ENCODE data around the gene ST3GAL6. TPM values are rescaled to one million over a fixed set of nuclear protein-coding genes. Genes with fewer than 3 reads are reported as not detected.

Gene ST3GAL6
- polyA plus RNA-seq, 3 donors, result 74.7 to 85.2 (median 77.0) TPM

GRCh38 chr3:98737301-98737700 is 25.8 kb upstream of the ST3GAL6 start:
- no peak for DNase-seq (ENCODE audit: low read depth in 3 of 3, low spot score in 2 of 3)

DNA sequence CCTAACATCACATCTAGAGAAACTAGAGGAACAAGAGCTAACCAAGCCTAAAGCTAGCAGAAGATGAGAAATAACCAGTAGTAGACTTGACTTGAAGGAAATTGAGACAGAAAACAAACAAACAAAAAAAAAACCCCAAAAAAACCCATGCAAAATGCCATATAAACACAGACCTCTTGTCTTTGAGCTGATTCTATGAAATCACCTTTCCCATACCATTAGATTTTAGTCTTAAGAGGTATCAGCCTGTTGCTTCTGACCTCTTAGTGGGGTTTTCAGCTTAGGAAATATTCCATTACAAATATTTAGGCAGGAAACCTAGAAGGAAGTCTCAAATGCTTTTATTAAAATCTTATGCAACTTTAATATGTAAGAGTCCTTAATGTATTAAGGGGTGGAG is 23.9 kb upstream of the ST3GAL6 start:
- no peak for DNase-seq (ENCODE audit: low read depth in 3 of 3, low spot score in 2 of 3)

- DNase-seq (ENCODE audit: low read depth in 3 of 3, low spot score in 2 of 3), result no peak
Measured at GRCh38 chr3:98740324-98740723, 22.8 kb upstream of the ST3GAL6 start.

GRCh38 chr3:98741121-98741716 is 21.9 kb upstream of the ST3GAL6 start:
- no peak for DNase-seq (ENCODE audit: low read depth in 3 of 3, low spot score in 2 of 3)

- DNase-seq (ENCODE audit: low read depth in 3 of 3, low spot score in 2 of 3), result no peak
Measured at GRCh38 chr3:98743071-98743470, 20.1 kb upstream of the ST3GAL6 start.

- no peak for DNase-seq (ENCODE audit: low read depth in 3 of 3, low spot score in 2 of 3)
Measured at GRCh38 chr3:98744283-98744682, 18.9 kb upstream of the ST3GAL6 start.

DNA sequence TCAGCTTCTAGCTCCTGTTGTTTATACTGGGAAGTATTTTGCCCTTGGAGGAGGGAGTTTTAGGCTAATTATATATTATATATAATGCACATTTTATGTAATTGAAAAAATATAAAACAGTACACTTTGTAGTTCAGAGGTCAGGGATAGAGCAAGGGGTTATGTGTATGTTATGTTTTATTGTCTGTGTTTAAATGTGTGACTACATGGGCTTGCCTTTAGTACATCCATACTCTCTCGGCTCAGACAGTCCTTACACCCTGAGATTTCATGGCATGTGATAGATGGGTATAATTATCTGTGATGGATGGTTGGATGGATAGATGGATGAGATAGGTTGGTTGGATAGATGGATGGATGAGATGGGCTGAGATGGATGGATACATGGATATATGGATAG is 17.4 kb upstream of the ST3GAL6 start:
- no peak for DNase-seq (ENCODE audit: low read depth in 3 of 3, low spot score in 2 of 3)

- DNase-seq (ENCODE audit: low read depth in 3 of 3, low spot score in 2 of 3), result no peak
Measured at GRCh38 chr3:98746122-98746521, 17.0 kb upstream of the ST3GAL6 start.

DNA sequence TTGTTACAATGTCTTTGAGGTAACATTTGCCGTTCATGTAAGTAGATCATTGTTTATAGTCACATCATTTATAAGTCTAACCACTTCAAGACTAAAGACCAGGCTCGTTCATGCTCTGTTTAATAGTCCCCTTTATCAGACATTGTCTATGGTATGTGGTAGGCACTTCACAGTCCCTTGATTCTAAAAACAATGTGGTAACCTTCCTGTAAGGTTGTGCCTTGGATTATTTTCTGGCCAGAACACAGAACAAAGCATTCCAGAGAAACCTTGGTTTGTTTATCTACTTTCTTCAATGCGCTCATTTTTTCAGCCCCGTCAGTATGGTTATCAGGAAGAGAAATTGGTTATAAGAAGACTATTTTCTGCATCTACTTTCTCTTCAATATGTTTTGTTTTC is 16.3 kb upstream of the ST3GAL6 start:
- no peak for DNase-seq (ENCODE audit: low read depth in 3 of 3, low spot score in 2 of 3)

DNA sequence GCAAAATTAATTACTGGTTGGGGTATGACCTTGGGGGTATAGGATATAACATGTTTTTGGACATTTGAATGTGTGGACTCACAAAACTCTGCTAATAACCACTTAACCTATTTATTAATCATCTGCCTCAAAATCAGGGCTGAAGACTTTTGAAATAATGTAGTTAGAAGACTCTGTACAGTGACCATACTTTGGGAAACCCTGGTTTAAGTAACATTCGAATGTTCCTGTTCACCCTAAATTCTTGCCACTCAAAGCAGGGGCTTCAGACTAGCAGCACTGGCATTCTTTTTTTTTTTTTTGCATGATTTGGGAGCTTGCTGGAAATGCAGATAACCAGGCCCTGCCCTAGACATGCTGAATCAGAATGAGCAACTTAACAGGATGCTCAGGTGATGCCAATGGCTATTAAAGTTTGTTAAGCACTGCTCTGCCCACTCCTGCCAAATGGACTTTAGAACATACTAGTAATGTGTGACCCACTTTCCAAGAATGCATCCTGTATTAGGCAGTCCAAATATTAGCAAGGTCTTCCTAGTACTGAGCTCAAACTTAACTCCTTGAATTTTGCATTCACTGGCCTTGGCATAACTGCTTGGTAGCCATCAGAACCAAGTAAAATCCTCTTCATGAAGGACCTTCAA is 12.7 kb upstream of the ST3GAL6 start:
- DNase-seq (ENCODE audit: low read depth in 3 of 3, low spot score in 2 of 3), result no peak

- DNase-seq (ENCODE audit: low read depth in 3 of 3, low spot score in 2 of 3), result no peak
Measured at GRCh38 chr3:98754483-98754882, 8.7 kb upstream of the ST3GAL6 start.

- no peak for DNase-seq (ENCODE audit: low read depth in 3 of 3, low spot score in 2 of 3)
Measured at GRCh38 chr3:98755601-98756000, 7.5 kb upstream of the ST3GAL6 start.

GRCh38 chr3:98759629-98760028 is 3.5 kb upstream of the ST3GAL6 start:
- DNase-seq (ENCODE audit: low read depth in 3 of 3, low spot score in 2 of 3), result no peak

GRCh38 chr3:98761643-98762229 is 1.4 kb upstream of the ST3GAL6 start:
- no peak for DNase-seq (ENCODE audit: low read depth in 3 of 3, low spot score in 2 of 3)

- no peak for DNase-seq (ENCODE audit: low read depth in 3 of 3, low spot score in 2 of 3)
Measured at GRCh38 chr3:98763819-98764418, 779 bp downstream of the ST3GAL6 start.

DNA sequence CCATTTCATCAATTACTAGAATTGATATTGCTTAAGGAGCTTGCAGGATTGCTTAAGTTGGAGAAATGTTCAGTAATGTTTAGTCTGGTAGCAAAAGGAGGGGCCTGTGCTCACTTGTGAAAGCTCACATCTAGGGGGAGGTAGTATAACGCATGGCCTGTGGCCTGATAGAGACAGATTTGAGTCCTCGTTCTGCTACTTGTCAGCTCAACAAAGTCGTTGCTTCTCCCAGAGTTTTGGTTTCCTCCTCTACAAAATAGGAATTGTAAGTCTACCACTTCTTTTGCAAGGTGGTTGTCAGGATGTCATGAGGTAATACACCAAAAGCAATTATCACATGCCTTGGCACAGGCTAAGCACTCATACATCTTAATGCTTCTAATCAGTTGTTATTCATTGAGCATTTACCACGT is 1.3 kb downstream of the ST3GAL6 start:
- DNase-seq (ENCODE audit: low read depth in 3 of 3, low spot score in 2 of 3), result no peak

GRCh38 chr3:98765721-98766120 is 2.6 kb downstream of the ST3GAL6 start:
- no peak for DNase-seq (ENCODE audit: low read depth in 3 of 3, low spot score in 2 of 3)

DNA sequence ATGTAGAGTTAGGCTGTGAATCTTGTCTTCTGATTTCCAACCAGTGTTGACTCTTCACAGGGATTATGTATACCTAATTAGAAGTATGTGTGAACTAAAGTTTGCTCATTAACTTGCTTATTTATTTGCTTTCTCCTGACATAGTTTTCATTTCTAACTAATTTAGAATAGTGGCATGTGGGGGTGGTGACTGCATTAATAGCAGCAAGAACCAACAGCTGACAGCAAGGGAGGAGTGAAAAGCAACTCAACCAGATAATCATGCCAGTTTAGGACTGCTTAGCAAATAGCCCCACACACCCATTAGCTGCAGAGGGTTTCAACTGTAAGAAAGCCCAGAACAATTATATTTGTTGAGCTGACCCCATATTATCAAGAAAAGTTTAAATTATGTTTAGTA is 3.8 kb downstream of the ST3GAL6 start:
- no peak for DNase-seq (ENCODE audit: low read depth in 3 of 3, low spot score in 2 of 3)

DNA sequence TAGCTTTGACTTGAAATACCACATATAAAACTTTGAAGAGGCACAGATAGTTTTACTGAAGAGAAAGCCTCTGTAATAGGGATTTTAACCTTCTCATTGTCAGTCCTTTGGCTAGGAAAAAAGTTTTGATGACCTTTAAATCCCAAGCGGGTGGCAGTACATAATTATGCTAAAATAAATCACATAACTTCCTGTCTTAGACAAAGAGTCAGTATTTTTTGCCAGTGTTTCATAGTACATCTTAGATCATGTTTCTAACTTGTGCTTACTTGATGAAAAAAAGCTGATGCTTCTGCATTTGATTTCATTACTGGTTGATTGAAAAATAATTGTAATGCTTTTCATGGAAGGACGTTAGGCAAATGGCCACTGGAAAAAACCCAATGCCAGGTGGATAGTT is 5.8 kb downstream of the ST3GAL6 start:
- no peak for DNase-seq (ENCODE audit: low read depth in 3 of 3, low spot score in 2 of 3)

DNA sequence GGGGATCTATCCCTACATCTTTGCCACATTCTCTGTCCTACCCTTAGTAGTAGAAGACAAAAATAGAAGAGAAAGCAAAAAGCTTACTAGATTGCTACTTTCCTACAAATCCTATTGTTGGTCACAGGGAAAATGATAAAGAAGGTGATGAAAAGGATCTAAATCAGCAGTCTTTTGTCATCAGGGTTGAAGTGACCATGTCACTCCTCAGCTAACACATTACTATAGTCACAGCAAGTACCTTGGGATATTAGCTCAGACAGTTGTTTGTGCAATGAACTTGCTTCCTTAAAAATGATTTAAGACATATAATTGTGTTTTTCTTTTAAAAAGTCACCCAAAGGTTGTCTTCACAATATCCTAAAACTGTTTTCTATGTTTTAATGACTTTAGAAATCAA is 6.3 kb downstream of the ST3GAL6 start:
- no peak for DNase-seq (ENCODE audit: low read depth in 3 of 3, low spot score in 2 of 3)

GRCh38 chr3:98770261-98771039 is 7.3 kb downstream of the ST3GAL6 start:
- no peak for DNase-seq (ENCODE audit: low read depth in 3 of 3, low spot score in 2 of 3)

Data from right renal cortex interstitium (tissue), 3 donors.